T47D (cell line): Measurements from ENCODE around the gene GTF2A1L.

Experiments
- DNase-seq, 2 experiments: peaks; one replicate each; pipeline versions ENCODE4 v3.0.0 to v3.0.0-alpha.2; 2011 to 2012; ENCODE audit warnings: low read depth in 1 of 2, low spot score in 1 of 2
- JUND ChIP-seq: IDR thresholded peaks from 2 replicates; pipeline ENCODE4 v1.6.1; 2012; ENCODE audit warnings: low read depth
- in situ Hi-C: cut with HindIII; loops from 2 replicates; pipeline ENCODE4 v1.10.0; 2016; ENCODE audit warnings: low sequenced_read_pairs, low pct_unique_long_range_greater_than_20kb

The GTF2A1L gene

DNA sequence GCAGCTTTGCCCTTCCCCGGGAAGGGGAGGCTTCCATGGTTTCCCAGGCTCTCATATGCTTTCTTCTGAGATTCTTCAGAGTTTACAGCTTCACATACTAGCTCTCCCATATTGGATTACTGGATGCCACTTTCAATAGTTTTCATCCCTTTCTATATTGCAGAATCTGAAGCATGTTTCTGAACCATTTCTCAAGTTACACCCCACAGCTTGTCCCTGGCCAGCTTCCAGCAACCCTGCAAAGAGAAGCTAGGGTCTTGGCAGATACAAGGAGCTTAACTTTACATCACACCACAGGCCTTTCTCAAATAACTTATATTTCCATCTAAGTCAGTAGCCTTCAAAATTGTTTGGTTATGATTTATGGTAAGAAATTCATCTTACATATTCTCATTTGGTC lies 98.3 kb downstream of the GTF2A1L start:
- DNase-seq, result no peak
- TF ChIP-seq JUND, result no peak
- in situ Hi-C loops, result no loop called here

DNA sequence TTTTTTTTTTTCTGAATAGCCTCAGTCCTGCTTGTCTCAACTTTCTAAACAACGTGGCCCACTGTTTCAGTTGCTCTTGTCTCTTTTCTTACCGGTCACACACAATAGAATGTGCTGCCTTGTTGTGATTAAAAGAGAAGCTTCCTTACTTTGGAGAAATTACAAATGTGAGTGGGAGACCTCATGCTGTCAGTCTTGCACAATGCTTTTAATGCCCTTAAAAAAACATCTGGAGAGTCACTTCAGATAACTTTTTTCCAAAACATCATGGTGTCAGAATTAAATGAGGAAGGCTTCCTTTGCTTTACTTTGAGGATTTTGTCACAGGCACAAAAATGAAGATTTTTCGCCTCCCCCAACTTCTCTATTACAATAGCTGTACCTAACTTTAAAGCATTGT lies 100.2 kb downstream of the GTF2A1L start:
- in situ Hi-C loops, result no loop called here
- TF ChIP-seq JUND, result no peak
- DNase-seq, result no peak

DNA sequence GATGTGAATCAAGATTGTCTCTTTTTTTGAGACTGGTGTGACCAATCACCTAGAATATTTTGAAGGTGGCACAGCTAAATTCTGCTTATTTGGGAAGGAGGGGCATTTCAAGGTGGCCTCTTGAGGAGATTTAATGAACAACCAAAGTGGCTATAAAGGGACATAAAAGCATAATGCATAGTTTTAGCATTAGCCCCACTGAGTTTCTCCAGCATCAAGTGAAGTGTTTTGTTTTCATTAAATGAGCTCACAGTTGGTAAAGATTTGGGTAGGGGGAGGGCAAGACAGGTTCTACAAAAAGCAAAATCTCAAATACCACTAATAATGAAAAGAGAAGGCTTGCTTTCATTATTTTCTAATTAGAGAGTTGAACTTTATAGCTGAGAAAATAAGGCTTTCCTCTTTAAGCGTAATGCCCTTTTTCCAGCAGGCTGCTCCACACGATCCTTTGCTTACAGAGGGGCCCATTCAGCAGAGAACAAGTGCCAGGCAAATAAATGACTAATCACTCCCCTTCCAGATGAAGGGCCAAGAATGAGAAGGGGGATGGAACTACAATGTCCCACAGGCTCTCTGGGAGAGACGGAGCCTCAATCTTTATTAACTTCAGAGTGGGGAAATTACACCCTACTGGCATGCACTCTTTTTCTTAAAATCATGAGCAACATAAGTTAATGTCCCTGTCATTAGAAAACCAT lies 102.0 kb downstream of the GTF2A1L start:
- no peak for DNase-seq
- in situ Hi-C loops, result no loop called here
- no peak for TF ChIP-seq JUND

- in situ Hi-C loops, result no loop called here
- no peak for DNase-seq
- TF ChIP-seq JUND, result no peak
Observed at GRCh38 chr2:48721158-48721557, 103.5 kb downstream of the GTF2A1L start.

GRCh38 chr2:48722391-48722790 lies 104.7 kb downstream of the GTF2A1L start:
- no peak for DNase-seq
- no peak for TF ChIP-seq JUND
- in situ Hi-C loops, result no loop called here

DNA sequence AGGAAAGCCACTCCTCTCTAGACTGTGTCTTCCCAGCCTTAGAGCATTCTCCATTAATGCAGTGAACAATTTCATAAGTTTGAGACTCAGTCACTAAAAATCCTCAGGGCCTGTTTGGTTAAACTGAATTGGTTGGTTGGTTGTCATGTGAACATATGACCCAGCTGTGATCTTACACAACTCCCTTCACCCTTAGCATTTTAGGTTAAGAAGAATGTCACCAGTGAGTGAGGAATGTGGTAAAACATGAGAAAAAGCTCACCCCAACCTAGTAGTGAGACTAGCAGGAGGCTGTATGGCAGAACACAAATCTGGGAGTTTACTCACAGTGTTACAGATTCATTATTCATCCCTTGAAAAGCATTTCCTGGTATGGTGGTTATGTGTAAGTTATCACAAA lies 105.5 kb downstream of the GTF2A1L start:
- in situ Hi-C loops, result no loop called here
- TF ChIP-seq JUND, result no peak
- DNase-seq, result no peak

DNA sequence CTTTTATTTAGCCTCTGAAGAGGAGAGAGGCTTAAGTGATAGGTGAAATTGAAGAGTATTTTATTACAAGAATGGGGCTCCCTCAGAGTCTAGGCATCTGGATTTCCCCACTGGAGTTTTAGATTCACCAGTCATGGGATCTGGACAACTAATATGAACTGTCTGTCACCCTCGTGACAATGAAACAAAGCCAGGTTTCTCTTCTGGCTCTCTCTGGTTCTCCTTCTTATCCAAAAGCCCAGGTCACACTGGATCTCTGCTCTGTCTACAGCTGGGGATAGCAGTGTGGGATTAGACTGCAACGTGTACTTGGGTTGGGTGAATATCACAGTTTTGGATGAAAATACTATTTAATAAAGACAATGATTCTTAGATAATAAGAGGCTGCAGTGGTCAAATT lies 106.6 kb downstream of the GTF2A1L start:
- in situ Hi-C loops, result no loop called here
- no peak for DNase-seq
- TF ChIP-seq JUND, result no peak

DNA sequence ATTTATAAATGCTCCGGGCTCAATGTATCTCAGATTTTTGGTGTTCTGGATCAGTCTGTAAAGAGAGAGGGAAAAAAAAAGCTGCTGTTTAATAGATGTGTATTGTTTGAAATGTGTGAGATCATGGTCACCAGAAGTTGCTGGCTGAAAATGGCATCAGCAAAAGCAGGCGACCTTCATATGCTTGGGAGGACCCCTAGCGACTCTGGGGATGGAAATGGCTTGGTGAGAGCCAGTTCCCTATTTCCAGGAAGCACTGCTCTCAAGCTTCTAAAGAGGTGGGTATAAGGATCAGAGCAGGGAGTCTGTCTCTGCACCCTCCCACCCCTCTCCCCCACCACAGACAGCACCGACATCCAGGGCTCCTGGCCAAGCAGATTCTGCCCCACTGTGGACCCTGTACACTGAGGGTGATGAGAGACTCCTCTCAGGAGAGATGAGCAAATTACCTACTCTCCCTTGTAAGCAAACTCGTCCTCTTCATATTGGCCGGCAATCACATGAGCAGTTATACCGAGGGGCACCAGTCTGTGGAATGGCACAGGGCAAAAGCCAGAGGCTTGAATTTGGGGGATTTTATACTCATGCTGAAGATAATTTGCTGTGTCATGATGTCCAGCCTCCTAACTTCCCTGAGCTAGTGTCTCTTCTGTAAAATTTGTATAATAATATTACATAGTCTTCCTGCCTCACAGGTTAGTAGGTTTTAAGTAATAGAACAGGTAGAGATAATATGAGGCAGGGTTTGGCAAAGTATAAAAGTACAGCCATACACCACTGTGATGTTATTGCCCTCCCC lies 108.2 kb downstream of the GTF2A1L start:
- DNase-seq, result no peak
- in situ Hi-C loops, result no loop called here
- TF ChIP-seq JUND, result no peak

DNA sequence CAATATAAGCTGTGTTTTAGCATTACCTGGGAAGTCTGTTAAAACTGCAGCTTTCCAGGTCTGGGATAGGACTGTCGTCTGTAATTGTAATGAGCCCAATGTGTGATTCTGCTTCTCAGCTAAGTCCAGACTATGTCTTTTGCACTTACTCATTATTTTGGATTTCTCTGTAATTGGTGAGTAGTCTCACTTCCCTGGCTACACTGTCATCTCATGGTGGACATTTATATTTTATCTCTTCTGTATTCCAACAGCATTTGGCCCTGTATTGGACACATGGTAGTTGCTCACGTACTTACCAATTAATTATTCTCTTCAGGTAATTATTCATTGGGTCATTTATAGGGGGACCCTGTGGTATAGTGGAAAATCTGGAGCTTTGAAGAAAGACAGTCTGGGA lies 109.9 kb downstream of the GTF2A1L start:
- no peak for TF ChIP-seq JUND
- no peak for DNase-seq
- in situ Hi-C loops, result no loop called here

DNA sequence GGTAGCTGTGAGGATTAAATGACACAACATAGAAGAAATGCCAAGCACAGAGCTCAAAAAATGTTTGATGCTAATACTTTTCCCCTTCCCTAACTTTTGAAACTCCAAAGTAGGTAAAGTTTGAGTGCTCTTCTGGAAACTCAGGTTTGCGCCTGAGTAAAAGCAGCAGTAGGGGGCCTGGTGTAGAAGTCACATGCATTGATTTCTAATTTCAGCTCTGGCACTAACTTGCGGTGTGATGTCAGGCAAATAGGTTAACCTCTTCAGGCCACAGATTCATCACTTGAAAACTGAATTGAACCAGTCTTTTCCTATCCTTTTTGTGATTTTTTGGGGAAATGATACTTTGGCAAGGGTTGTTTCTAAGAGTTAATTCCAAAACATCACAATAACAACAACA lies 110.6 kb downstream of the GTF2A1L start:
- no peak for TF ChIP-seq JUND
- no peak for DNase-seq
- in situ Hi-C loops, result no loop called here

- no peak for TF ChIP-seq JUND
- in situ Hi-C loops, result no loop called here
- no peak for DNase-seq
Observed at GRCh38 chr2:48728840-48729239, 111.2 kb downstream of the GTF2A1L start.
